D721Med (cell line): ENCODE data around the gene SFSWAP.

Source experiments
- DNase-seq: peaks from one replicate; pipeline ENCODE4 v3.0.0; 2011; ENCODE audit warnings: low spot score; ENCODE audit not compliant: insufficient read length
- FAIRE-seq: peaks from 2 replicates; lab custom pipeline; 2011; peaks lifted over from hg19 to GRCh38; lab: Jason Lieb, UNC
- CTCF ChIP-seq: IDR thresholded peaks from 2 replicates; pipeline ENCODE4 v1.5.1; 2012; ENCODE audit warnings: mild to moderate bottlenecking, control low read depth; ENCODE audit not compliant: insufficient read depth; ENCODE audit errors: missing control alignments

The SFSWAP gene

GRCh38 chr12:131810726-131811125 is 99.8 kb downstream of the SFSWAP start:
- TF ChIP-seq CTCF: no peak
- no peak for DNase-seq
- no peak for FAIRE-seq

DNA sequence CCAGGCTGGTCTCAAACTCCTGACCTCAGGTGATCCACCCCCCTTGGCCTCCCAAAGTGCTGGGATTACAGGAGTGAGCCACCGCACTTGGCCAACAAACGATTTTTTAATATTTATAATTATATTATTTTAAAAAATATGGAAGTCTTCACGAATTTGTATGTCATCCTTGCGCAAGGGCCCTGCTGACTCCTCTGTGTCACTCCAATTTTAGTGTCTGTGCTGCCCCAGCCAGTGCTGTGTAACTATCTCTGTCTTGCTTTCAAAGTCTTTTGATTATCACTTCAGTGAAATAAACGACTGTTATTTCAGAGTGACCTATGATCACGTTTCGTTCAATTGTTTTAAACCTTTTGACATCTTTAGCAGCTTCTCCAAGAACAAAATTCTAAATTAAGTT is 104.2 kb downstream of the SFSWAP start:
- no peak for FAIRE-seq
- DNase-seq: no peak
- TF ChIP-seq CTCF: no peak

DNA sequence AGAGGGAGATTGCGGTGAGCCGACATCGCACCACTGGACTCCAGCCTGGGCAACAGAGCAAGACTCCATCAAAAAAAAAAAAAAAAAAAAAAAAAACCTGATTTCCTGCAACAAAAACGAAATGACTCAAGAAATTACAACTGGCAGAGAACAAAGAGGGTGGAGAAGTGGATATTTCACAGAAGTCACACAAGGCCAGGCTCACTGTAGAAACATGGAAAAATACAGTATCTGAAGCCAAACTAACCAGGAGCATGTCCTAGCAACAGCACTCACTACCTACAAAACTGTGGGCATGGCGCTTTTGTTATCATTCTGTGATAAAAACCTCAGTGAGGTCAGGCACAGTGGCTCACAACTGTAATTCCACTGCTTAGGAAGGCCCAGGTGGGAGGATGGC is 105.6 kb downstream of the SFSWAP start:
- no peak for TF ChIP-seq CTCF
- DNase-seq (no peak), FAIRE-seq (no peak)

DNA sequence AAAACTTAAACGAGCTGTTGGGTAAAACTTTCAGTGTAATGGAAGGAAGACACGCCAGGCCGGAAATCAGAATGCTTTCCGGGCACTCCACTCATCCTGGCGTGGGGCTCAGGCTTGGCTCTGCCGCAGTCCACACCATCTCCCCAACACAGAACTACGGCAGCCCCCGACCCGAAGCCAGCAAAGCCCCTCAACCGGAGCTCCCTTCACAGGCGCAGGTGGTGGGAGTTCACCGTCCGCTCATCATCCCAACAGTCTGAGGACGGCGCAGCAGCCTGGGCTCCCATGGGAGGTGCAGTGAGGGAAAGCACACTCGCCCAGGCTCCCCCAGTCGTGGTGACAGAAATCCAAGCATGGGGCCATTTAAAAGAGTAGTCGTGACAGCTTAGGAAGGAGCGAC is 106.4 kb downstream of the SFSWAP start:
- DNase-seq (no peak), FAIRE-seq (no peak)
- TF ChIP-seq CTCF: no peak

DNA sequence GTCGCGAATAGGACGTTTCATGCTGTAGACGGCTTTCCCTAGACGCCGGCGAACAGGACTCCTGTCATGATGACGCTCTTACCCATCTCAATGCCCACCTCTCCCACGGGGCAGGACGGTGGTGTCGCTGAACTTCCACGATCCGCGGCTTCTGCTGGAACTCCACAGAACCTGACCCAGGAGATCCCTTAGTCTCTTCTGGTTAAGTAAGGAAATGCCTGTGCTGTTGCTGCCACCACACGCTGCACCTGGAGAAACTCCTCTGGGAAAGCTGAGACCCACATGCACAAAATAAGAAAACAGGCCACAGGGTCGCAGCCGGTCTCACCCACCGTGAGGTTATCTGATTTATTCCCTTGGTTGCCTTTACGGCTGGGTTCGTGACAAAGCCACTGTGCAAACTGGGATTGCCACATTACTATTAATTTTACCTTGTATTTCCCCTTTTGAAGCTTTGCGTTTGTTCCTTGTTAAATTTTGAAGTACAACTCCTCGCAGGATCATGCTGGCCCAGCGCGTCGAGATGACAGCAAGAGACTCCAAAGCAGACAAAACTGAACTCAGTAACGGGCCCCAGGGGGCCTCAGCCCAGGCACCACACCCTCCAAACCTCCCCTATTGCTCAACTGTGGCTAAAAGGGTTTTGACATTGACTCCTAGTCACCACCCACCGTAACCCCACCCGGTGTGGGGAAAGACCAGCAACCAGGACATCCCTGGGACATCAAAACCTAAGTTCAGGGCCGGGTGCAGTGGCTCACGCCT is 108.1 kb downstream of the SFSWAP start:
- FAIRE-seq: no peak
- no peak for DNase-seq
- no peak for TF ChIP-seq CTCF

DNA sequence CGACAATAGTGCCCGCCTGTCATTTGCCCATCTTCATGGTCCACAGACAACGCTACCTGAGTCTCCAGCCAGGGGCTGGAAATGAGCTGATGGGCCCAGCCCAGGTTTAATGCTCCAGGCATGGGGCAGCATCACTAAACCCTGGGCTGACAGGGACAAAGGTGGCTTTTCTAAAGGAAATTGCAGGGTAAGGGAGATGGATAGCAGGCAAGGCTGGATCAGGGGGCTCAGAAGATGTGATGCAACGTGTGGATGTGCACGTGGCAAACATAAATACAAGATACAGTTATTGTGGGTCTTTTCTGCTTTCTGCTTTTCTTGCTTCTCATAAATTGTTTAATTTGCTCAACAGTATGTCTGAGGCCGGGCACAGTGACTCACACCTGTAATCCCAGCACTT is 113.6 kb downstream of the SFSWAP start:
- no peak for FAIRE-seq
- TF ChIP-seq CTCF: no peak
- no peak for DNase-seq

- FAIRE-seq (no peak), DNase-seq (no peak)
- no peak for TF ChIP-seq CTCF
Observed at GRCh38 chr12:131825146-131825892, 114.4 kb downstream of the SFSWAP start.
